Fibroblast of skin of scalp (primary cell): ENCODE results near the gene FGF4.

Source experiments
- DNase-seq: peaks from one replicate; pipeline ENCODE4 v3.0.0-alpha.2; 2013

Gene FGF4

DNA sequence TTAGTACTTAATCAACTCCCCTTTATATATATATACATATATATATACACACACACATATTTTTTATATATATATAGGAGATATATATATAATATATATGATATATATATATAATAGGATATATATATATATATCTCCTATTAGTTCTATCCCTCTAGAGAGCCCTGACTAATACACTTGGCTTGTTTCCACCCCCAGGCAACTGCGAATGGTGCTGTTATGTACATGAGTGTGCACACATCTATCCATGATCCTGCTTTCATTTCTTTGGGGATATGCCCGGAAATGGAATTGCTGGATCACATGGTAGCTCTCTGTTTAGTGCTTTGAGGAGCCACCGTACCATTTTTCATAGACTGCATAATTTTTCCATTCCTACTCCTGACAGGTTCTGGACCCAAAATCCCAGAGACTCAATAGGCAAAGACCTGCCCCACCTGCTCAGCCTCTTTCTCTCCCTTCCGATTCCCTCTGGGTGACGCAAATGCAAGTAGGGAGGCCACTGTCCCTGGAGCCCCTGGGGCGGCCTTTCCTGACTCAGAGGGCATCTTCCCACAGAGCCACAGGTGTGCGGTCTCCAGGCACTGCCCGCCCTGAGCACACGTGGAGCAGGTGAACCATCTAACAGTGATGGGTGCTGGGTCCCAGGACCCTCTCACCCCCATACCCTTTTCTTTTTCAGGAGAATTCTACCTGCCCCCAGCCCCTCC is 32.1 kb upstream of the FGF4 start:
- DNase-seq: peak; percentile 43

DNA sequence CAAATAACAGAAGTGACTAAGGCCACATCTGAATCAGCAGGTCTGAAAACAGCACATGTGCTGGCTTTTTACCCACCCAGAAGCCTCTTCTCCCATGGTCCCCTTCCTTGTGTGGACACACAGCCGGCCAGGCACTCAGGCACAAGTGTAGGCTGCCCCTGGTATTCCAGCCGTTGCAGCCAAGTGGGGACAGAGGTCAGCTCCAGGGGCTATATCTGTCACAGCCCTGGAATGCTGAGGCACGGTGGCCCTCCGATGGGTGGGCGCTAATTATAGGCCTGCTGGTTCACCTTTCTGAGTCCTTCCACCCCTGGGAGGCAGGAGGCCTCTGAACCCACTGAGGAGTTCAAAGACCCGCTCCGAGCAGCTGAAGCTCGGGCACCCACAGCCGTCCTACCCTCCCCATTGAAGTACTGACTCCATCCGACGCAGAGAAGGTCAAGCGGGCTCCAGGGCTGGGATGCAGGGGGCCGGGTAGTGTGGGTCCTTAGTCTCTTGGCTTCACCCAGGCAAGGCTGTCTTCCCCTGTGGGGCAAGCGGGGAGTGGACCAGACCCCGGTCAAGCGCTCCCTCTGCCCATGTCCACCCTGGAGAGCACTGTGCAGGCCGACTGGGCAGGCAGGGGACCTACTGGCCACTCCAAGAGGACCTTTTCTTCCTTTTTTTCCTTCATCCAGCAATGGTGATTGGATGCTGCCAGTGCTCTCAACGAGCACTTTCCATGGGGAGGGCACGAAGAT is 29.8 kb upstream of the FGF4 start:
- DNase-seq: no peak

DNA sequence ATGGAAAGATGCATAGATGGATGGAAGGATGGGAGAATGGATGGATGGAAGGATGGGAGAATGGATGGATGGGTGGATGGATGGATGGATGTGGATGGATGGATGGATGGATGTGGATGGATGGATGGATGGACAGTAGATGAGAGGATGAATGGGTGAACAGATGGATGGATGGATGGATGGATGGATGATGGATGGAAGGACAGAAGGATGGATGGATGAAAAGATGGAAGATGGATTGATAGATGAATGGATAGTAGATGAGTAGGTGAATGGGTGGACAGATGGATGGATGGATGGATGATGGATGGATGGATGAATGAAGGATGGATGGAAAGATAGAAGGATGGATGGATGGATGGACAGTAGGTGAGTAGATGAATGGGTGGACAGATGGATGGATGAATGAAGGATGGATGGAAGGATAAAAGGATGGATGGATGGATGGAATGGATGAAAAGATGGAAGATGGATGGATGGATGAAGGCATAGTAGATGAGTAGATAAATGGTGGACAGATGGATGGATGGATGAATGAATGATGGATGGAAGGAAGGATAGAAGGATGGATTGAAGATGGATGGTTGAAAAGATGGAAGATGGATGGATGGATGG is 28.6 kb upstream of the FGF4 start:
- no peak for DNase-seq

DNA sequence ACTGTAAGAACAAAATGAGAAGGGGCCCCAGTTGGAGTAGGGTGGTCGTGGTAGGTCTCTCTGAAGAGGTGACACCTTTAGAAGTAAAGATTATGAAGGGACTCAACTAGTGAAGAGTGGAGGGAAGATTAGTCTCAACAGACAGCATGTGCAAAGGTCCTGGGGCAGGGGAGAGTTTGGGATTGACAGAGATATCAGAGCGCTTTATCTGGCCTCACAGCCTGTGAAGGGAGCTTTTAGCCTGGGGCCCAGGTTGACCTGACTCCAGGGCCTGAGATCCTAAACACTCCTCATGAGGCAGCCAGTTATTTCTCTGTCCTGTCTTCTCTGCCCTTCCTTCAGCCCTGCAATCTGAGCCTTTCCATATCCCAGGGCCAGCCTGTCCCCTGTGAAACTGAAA is 27.9 kb upstream of the FGF4 start:
- DNase-seq: no peak

DNA sequence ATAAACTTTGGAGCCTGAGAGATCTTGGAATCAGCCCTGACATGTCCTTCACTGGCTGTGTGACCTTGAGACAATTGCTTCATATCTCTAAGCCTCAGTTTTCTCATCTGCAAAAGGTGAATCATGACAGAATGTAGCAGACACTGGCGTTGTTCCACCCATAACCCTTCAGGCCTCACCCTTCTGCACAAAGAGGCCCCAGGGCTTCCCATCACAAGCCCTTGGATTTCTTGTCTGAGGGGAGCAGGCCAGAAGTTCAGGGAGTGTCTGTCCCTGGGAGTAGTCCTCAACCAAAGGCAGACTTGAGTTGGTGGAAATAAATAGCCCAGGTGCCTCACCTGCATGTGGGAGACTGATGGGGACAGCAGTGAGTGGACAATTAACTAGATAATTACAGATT is 27.4 kb upstream of the FGF4 start:
- DNase-seq: no peak

DNA sequence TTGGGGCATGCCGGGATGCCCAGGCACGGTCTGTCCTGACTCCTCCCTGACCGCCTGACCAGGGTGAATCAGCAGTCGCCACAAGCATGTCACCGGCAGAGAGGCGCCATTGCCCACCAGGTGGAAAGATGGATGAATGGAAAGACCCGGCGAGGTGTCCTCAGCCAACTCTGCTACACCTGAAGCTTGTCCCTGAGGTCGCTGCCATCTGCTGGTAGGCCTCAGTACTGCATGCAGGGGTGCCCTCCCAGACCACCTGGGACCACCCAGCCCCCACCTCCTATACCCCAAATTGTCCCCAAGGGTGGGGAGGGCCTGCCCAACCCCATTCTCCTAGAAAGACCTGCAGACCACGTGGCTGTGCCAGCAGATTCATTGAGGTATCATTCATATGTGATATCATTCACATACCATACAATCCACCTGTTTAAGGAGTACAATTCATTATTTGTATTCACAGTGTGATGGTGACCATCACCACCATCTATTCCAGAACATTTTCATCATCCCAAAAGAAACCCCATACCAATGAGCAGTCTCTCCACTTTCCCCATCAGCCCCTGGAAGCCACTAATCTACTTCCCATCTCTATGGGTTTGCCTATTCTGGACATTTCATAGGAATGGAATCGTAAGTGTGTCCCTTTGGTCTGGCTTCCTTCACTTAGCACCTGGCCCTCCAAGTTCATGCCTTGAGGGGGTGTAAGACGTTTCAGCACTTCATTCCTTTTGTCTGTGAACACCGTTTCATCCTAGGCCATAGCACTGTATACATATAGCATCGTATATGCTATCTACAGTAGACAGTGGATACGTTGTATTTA is 26.6 kb upstream of the FGF4 start:
- no peak for DNase-seq

DNA sequence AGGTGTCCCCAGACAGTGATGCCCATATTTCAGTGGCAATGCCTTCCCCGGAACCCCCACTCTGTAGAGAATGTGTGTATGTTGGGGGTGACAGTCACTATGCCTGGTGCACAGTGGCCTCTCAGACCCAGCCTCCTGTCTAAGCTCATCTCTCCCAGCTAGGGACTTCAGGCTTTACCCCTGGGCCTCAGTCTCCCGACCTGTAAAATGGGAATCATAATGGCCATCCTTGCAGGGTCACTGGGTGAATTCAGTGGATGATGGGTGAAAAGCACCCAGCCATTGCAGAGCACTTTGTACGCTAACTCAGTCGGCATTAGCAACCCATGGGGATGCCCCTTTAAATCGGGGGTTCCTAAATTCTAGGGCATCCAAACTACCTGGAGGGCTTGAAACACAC is 25.1 kb upstream of the FGF4 start:
- no peak for DNase-seq

DNA sequence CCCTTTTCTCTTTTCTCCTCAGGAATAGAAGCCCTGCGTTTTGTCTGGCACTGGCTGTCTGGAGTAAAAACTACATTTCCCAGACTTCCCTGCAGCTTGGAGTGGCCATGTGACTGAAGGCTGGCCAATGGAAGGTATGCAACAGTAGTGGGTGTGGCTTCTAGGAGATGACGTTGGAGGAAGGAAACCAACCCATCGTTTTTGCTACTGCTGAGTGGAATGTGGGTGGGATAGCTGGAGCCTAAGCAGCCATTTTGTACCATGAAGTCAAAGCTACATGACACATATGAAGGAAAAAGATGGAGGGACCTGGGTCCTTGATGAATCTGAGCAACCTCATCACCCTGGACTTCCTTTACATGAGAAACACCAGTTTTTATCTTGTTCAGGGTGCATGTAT is 24.4 kb upstream of the FGF4 start:
- peak; percentile 29 for DNase-seq

DNA sequence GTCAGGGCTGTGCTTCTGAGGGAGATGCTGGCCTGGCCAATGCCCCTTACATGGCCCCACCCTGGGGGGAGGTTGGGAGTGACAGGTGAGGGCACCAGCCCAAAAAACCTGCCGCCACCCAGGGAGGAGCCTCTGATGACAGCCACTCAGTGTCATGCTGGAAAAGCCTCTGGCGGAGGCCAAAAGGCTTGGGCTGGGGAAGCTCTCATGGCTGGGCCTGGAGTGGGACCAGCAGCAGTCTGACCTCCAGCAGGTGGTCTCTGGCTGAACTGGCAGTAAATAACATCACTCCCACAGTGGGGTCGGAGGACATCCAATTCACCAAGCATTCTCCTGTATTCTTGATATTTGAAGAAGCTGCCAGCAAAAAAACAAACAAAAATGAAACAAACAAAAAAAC is 24.0 kb upstream of the FGF4 start:
- no peak for DNase-seq

DNA sequence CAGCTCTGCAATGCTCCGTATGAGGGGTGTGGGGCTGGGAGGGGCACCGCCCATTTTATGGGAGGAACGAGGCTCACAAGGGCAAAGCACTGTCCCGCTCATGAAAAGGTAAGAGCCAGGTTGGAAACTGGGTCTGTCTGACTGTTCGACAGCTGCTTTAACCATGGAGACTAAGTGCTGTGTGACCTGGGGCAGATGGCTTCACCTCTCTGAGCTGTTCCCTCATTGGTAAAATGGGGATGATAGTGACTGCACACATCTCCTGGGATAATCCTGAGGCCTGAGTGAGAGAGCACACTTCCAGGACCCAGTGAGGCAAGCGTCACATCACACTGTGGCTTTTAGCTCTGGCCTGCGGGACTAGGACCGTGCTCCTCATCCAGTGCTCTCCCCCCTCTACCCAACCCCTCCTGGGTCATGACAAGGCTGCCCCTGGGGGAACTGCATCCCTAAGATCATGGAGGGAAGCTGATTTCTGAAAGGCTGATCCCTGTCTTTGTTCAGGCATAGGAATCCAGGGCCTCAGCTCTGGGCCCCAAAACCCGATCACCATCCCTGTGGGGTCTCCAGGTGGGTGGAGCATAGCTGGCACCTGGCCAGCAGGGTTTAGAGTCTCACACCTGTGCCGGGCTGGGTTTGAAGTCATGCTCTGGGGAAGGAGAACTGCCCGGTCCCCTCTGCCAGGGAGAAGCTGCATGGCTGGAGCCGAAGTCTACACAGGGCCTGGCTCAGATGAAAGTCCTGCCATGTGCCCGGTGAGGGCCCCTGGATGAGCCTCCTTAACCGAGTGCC is 22.8 kb upstream of the FGF4 start:
- no peak for DNase-seq

DNA sequence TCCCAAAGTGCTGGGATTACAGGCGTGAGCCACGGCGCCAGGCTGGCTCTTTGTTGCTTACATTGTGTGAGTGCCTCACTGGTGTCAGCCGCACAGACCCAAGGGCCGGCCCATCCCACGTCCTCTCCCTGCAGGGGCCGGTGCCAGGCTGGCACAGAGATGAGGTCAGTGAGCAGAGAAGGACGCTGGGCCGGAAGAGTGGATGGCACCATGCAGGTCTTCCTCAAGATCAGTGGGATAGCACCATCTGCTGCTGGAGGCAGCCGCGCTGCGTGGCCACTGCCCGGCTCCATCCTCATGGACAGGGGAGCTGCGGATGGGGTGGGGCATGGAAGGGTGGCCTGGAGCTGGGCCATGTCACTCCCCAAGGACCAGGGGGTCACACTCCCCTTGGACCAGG is 22.0 kb upstream of the FGF4 start:
- DNase-seq: no peak

DNA sequence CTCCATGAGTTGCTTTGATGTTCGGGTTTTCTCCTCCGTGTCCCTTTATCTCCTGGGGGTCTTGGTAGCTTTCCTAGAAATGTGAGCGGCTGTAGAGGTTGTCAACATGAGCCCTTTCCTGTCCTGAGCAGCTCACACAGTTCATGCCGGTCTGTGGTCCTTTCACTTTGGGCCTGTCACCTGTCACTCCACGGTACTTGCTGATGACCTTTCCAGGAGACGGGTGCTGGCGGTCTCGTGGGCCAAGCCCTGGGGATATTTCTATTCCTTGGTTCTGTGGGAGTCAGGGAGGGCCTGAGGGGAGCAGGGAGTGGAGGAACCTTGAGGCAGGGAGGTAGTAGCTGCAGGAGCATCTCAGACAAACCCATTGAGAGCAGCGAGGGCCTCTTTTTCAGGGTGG is 20.9 kb upstream of the FGF4 start:
- DNase-seq: no peak

DNA sequence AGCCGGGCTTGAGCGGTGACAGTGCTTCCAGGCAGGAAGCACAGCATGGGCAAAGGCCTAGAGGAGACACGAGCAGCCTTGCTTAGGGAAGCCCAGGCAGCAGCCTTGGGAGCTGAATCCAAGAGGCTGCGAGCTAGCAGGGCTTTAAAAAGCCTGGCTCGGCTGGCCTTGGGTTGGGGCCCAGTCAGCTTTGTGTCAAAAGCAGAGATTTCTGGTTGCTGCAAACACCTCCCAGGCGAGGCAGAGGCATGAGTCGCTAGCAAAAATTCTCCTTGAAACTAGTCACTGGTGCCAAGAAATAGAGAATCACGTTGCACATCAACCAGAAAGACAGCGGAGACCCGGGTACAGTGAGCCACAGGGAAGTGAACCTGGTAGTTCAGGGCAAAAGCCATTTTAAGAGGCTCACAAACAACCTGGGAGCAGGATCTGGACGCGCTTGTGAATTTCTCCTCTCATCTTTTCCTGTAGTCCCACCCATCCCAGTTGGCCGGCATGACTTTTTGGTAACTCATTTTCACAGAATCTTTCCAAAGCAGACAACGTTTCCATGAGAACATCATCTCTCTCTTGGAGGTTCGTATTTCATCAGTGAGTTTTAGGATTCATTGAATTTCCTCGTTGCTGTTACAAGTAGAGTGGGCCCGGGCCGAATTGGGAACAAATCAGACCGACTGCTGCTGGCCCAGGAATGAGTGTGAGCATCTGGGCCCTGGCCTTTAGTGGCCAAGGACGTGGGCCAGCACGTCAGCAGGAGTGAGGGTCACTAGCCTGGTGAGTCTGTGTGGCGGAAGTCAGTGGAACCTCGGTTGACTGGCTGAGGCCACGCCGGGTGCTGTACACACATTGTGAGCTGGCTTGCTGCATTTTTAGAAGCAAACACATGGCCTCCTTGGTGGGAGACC is 16.4 kb upstream of the FGF4 start:
- DNase-seq: peak; percentile 85

DNA sequence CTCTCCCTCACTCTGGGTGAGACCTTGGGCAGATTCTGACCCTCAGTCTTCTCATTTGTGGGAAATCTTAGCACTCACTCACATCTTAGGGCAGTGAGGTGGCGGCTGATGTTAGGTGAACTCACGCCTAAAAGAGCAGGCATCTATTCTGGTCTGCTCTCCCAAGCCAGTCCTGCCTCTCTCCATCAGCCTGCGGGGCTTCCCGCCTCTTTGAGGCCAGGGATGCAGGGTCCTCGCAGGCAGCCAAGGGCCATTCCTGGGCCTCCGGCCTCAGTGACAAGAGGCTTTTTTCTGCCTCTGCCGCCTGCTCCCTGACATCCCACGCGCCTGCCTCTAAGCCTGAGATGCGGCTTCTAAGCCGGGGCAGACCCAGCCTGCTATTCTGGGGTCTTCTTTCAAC is 13.8 kb upstream of the FGF4 start:
- DNase-seq: no peak

DNA sequence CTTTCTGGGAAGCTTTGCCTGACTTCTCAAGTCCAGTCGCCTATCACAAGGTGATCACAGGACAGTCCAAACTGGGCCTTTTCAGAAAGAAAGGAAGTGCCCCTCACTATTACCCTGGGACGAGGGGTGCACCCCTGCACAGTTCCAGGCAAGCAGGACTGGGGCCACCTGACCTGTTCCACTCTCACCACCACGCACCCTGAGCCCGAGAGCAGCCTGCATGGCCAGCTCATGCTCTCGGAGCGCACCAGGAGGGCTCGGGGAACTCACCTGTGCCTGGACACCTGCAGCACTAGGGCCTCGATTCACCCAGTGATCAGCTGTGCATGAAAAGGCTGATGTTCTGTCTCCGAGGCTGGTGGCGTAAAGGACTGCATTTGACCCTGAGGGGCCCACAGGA is 12.8 kb upstream of the FGF4 start:
- no peak for DNase-seq

DNA sequence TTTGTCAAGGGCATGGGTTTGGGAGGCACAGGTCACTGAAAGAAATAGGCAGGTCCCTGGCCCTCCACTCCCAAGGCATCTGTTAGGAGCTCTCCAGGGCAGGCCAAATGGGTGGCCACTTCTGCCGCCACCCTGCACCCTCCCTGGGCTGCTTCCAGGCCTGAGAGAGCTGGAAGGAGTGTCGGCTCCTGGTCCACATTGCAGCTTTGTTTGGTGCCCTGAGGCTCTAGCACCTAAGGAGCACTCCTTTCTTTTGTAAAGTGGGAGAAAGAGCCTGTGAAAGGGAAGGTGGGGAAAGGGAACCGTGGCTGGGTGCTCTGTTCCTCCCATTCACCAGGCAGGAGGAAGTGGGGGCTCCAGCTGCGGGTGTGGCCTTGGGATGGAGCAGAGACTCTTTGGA is 12.3 kb upstream of the FGF4 start:
- no peak for DNase-seq

DNA sequence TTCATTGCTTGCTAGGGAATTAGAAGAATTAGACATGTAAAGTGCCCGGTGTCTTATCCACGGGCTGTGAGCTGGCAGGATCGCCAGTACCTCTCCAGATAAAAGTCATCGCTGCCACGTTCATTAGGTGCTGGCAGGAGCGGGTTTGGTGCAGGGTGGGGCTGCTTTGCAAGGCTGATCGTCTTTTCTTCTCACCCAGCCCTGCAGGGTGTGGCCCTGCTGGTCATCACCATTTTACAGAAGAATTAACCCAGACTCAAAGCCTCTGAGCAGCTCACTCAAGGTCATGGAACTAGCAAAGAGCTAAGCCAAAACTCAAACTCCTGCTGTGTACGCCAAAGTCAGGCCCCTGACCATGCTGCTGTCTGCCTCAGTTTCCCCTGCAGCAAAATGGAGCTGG is 6.1 kb upstream of the FGF4 start:
- DNase-seq: no peak

DNA sequence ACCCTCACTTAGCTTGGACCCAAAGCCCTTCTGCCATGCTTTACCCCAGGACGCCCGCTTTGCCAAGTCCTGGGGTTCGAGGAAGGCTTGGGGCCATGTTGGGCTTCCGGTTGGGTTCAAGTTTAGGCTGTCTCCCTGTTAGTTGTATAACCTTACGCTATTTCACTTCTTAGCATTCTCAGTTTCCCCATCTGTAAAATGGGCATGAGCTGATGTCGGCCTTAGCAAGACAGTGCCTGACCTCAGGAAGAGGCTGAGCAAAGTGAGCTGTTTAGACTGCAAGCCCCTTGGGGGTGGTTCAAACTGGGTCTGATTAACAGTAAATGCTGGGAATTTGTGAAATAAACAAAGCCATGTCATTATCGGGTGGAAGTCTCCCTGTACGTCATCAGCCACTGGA is 3.2 kb upstream of the FGF4 start:
- DNase-seq: no peak

DNA sequence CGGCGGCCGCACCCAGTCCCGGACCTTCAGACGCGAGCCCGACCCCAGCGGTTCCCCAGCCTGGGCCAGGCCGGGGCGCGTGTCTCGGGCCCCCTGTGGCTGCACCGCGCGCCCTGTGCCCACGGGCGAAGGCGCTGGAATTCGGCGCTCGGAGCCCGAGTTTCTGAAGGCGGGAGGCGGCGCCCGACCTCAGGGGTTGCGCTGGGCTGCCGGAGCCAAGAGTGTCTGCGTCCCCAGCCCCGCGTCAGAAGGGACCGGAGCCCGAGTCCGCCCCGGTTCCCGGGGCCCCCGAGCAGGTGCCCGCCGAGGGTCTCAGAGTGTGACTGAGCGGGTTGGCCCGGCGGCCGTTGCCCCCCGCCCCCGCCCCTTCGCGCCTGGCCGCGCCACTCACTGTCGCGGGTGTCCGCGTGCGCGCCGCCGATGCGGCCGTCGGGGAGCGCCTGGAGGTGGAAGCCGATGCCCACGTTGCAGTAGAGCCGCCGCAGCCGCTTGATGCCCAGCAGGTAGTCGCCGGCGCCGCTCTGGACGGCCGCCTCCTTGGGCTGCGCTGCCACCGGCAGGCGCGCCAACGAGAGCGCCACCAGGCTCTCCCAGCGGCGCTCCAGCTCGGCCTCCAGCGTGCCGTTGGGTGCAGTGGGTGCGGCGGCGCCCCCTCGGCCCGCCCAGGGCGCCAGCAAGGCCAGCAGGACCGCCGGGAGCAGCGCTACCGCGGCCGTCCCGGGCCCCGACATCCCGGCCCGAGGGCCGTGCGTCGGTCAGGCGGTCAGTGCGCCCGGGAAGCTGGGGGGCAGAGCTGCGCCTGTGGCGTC is 583 bp downstream of the FGF4 start:
- DNase-seq: no peak

DNA sequence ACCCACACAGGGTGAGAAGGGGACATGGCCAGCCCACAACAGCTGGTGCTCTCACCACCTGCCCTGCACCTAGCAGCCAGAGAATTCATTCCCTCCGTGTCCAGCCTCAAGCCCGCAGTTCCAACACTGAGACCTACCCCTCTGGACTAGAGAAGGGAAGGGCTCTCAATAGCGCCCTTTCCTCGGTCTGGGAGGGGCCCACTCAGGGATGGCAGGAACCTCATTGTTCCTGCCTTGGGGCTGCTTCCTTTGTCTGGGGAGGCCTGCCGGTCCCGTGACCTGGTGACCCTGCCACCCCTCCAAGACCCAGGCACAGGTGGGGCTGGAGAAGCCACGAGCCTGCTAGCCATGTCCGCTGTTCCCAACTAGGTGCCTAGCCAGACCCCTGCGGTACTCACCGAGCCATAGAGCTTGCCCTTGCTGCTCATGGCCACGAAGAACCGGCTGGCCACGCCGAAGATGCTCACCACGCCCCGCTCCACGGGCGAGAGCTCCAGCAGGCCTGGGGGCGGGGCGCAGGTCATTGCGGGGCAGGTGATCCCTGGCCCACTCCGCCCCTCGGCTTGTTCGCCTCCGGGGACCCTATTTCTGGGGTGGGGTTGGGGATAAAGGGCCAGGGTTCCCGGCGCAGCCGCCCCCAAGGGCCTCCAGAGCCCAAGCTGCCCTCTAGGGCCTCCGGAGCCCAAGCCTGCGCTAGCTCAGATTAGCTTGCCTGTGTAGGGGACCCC is 1.4 kb downstream of the FGF4 start:
- DNase-seq: no peak
